HL-60 (cell line): ENCODE data around the gene TNFRSF1B.

Source experiments
- POLR2AphosphoS5 ChIP-seq: IDR thresholded peaks from 2 replicates; pipeline ENCODE4 v1.6.1; 2012; ENCODE audit warnings: low read depth
- TF ChIP-seq, protein P1 (sequence below): IDR thresholded peaks from one replicate; pipeline ENCODE4 v1.5.1; 2011; ENCODE audit warnings: low read length, control low read depth, inconsistent platforms; ENCODE audit not compliant: insufficient read depth
- TF ChIP-seq, protein P2 (sequence below): IDR thresholded peaks from 2 replicates; pipeline ENCODE4 v1.6.1; 2012; ENCODE audit warnings: low read depth; ENCODE audit not compliant: insufficient replicate concordance

DNA sequence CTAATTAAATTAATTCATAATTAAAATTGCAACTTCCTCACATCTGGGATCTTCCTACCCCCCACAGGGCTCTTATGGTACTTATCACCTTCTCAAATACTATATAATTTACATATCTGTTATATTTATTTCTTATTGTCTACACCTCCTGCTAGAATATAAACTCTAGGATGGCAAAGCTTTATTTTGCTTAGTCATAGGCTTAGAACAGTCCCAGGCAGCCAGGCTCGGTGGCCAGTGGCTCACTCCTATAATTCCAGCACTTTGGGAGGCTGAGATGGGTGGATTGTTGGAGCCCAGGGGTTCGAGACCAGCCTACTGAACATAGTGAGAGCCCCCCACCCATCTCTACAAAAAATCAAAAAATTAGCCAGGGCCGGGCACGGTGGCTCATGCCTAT lies 53.0 kb downstream of the TNFRSF1B start:
- TF ChIP-seq, protein P1, sequence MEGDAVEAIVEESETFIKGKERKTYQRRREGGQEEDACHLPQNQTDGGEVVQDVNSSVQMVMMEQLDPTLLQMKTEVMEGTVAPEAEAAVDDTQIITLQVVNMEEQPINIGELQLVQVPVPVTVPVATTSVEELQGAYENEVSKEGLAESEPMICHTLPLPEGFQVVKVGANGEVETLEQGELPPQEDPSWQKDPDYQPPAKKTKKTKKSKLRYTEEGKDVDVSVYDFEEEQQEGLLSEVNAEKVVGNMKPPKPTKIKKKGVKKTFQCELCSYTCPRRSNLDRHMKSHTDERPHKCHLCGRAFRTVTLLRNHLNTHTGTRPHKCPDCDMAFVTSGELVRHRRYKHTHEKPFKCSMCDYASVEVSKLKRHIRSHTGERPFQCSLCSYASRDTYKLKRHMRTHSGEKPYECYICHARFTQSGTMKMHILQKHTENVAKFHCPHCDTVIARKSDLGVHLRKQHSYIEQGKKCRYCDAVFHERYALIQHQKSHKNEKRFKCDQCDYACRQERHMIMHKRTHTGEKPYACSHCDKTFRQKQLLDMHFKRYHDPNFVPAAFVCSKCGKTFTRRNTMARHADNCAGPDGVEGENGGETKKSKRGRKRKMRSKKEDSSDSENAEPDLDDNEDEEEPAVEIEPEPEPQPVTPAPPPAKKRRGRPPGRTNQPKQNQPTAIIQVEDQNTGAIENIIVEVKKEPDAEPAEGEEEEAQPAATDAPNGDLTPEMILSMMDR: no peak
- TF ChIP-seq POLR2AphosphoS5: no peak
- TF ChIP-seq, protein P2, sequence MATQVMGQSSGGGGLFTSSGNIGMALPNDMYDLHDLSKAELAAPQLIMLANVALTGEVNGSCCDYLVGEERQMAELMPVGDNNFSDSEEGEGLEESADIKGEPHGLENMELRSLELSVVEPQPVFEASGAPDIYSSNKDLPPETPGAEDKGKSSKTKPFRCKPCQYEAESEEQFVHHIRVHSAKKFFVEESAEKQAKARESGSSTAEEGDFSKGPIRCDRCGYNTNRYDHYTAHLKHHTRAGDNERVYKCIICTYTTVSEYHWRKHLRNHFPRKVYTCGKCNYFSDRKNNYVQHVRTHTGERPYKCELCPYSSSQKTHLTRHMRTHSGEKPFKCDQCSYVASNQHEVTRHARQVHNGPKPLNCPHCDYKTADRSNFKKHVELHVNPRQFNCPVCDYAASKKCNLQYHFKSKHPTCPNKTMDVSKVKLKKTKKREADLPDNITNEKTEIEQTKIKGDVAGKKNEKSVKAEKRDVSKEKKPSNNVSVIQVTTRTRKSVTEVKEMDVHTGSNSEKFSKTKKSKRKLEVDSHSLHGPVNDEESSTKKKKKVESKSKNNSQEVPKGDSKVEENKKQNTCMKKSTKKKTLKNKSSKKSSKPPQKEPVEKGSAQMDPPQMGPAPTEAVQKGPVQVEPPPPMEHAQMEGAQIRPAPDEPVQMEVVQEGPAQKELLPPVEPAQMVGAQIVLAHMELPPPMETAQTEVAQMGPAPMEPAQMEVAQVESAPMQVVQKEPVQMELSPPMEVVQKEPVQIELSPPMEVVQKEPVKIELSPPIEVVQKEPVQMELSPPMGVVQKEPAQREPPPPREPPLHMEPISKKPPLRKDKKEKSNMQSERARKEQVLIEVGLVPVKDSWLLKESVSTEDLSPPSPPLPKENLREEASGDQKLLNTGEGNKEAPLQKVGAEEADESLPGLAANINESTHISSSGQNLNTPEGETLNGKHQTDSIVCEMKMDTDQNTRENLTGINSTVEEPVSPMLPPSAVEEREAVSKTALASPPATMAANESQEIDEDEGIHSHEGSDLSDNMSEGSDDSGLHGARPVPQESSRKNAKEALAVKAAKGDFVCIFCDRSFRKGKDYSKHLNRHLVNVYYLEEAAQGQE: no peak
